NT2/D1 (cell line): ENCODE data around the gene RNF152.

ENCODE experiments used
- YY1 ChIP-seq: IDR thresholded peaks from 2 replicates; pipeline ENCODE4 v1.6.1; 2011; ENCODE audit not compliant: insufficient read length, insufficient read depth
- ZNF274 ChIP-seq: IDR thresholded peaks from 2 replicates; pipeline ENCODE4 v1.6.1; 2011; ENCODE audit warnings: mild to moderate bottlenecking, low read depth, low read length

DNA sequence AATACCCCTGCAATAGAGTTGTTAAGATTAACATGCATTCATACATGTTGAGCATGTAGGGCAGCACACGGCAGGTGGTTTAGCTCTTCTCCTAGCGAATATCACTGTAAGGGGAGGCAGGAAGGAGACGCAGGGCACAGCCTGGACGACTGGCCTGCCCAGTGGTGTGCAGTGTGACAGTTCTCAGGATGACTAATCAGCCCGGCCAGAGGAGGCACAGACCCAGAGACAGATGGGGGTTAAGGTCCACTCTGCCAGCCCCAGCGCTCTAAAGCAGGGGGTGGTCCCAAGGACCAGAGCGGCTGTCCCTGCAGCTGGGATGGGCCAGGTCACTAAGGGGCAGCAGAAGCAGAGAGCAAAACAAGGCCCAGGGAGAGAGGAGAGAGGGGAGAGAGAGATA, 63.7 kb downstream of the RNF152 start:
- TF ChIP-seq ZNF274 (no peak), YY1 (no peak)
